WI38 (cell line): ENCODE data around the gene VIPR2.

ENCODE experiments used
- H3K4me3 ChIP-seq: 2 replicates; pipeline ENCODE4 v1.5.1; 2011; ENCODE audit warnings: low read depth, mild to moderate bottlenecking, control low read depth, low read length
- CTCF ChIP-seq: IDR thresholded peaks from 2 replicates; pipeline ENCODE4 v1.5.1; 2012; ENCODE audit warnings: low read depth, mild to moderate bottlenecking, control low read depth, low read length

VIPR2 gene

DNA sequence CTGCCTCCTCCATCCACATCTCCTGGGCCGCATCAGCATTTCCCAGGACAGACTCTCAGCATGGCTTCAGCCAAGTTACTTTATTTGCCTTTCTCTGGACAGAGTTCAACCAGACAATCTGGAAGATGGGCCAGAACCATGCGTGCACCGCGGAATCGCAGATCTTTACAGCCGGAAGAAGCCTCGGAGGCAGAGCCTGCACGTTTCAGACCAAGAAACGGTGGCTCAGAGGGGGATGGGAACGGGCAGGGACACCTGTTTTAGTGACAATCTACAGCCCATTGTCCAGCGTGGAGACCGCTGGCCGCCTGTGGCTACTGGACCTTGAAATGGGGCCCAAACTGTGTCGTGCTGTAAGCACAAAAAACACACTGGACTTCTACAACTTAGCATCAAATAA lies 3.5 kb downstream of the VIPR2 start:
- TF ChIP-seq CTCF = no peak
- H3K4me3 ChIP-seq = no peak overlapping the region

GRCh38 chr7:159140170-159140910 lies 4.3 kb downstream of the VIPR2 start:
- H3K4me3 ChIP-seq = no peak overlapping the region
- no peak for TF ChIP-seq CTCF

GRCh38 chr7:159139639-159140038 lies 5.0 kb downstream of the VIPR2 start:
- no peak for TF ChIP-seq CTCF
- H3K4me3 ChIP-seq = no peak overlapping the region

DNA sequence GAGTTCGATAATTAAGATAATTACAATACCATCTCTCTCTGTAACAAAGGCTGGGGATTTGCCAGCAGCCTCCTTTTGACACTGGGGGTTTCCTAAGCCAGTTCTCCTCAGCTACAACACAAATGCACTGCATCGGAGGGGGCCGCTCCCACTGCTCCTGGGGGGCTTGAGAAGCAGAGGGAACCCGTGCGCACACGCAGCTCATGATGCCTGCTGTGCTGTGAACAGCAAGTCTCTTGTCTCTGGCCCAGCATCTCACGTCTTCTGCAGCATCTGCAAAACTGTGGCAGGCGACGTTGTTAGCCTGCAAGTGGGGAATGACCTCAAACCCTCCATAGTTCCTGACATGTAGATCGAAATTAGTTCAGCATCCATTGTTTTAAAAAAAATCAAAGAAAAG lies 5.5 kb downstream of the VIPR2 start:
- TF ChIP-seq CTCF = no peak
- H3K4me3 ChIP-seq = no peak overlapping the region

DNA sequence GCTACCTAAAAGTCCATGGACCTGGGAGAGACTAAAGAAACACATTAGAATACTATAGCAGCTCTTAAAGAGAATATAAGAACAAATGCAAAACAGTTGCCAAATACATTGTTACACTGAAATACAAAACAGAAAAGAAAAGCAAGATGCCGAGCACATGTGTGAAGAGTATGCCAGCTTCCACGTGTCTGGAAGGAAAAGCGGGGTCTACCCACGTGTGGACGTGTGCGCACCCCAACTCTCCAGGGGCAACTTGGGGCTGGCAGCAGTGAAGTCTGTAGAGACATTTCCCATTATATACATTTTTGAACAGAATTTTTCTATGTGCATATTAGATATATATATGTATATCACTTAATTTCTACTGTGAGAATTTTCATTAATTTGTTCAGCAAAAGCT lies 6.2 kb downstream of the VIPR2 start:
- no peak overlapping the region for H3K4me3 ChIP-seq
- no peak for TF ChIP-seq CTCF

GRCh38 chr7:159137906-159138305 lies 6.8 kb downstream of the VIPR2 start:
- no peak for TF ChIP-seq CTCF
- no peak overlapping the region for H3K4me3 ChIP-seq

DNA sequence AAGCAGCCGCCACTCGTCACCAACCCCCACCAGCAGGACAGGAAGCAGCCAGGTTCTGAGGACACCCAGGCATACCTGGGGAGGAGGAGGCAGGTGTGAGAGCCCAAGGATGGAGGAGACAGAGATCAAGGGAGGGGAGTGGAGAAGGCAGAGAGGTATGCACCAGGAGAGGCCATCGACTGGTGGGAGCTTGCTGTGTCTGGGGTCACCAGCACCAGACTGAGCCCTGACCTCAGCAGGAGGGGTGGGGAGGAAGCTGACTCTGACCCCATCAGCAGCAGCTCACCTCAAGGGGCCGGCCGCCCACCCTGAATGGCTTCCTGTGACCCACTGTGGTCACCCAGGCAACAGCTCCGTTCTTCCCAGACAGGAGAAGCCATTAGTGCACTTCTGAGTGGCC lies 7.8 kb downstream of the VIPR2 start:
- no peak for TF ChIP-seq CTCF

More for the DNA sequence above, 7.8 kb downstream of the VIPR2 start:
- H3K4me3 ChIP-seq = no peak overlapping the region
